WTC11 (cell line): Measurements from ENCODE around the gene MTHFS. TPM values are rescaled to one million over a fixed set of nuclear protein-coding genes. Genes with fewer than 3 reads are reported as not detected.

Source experiments
- ATAC-seq: fragments of 200-7000 bp; cut with Tn5 transposase; 2 replicates; pipeline ENCODE4 v1.10.0; 2021; ENCODE audit warnings: mild to moderate bottlenecking, moderate library complexity
- CTCF ChIA-PET: fragments of 300-600 bp; sonication (Branson Sonifier 250); formaldehyde crosslinking; loops from one replicate; lab custom pipeline; 2021; ENCODE audit warnings: antibody characterized with exemption; lab: Charles Lee
- POLR2A ChIA-PET: fragments of 350-600 bp; sonication (Branson Sonifier 250); formaldehyde crosslinking; loops from one replicate; lab custom pipeline; 2021; ENCODE audit warnings: antibody characterized with exemption; lab: Charles Lee
- DNase-seq: peaks from one replicate; pipeline ENCODE4 v3.0.0; 2021; ENCODE audit warnings: low spot score
- H3K27ac Mint-ChIP-seq: 2 replicates; pipeline ENCODE4 v1.8.0; 2021; ENCODE audit warnings: mixed read lengths
- H3K27me3 Mint-ChIP-seq: 2 replicates; pipeline ENCODE4 v1.8.0; 2021; ENCODE audit warnings: low read depth, mild to moderate bottlenecking, moderate library complexity, mixed read lengths
- H3K36me3 Mint-ChIP-seq: 2 replicates; pipeline ENCODE4 v1.8.0; 2021; ENCODE audit warnings: mixed read lengths
- H3K4me1 Mint-ChIP-seq: 2 replicates; pipeline ENCODE4 v1.8.0; 2022; ENCODE audit warnings: mixed read lengths
- H3K4me3 Mint-ChIP-seq: 2 replicates; pipeline ENCODE4 v1.8.0; 2021; ENCODE audit warnings: mild to moderate bottlenecking, moderate library complexity, mixed read lengths
- H3K9me3 Mint-ChIP-seq: 2 replicates; pipeline ENCODE4 v1.8.0; 2021; ENCODE audit warnings: mixed read lengths
- ATF6 ChIP-seq: sonication (generic); formaldehyde crosslinking; IDR thresholded peaks from 2 replicates; pipeline ENCODE4 v1.8.1; 2023; ENCODE audit warnings: mild to moderate bottlenecking, missing genetic modification reagents
- E2F1 ChIP-seq: sonication (generic); formaldehyde crosslinking; IDR thresholded peaks from 2 replicates; pipeline ENCODE4 v1.8.0; 2022; ENCODE audit warnings: mild to moderate bottlenecking, missing genetic modification reagents
- E2F4 ChIP-seq: sonication (generic); formaldehyde crosslinking; IDR thresholded peaks from 2 replicates; pipeline ENCODE4 v1.8.1; 2022; ENCODE audit warnings: low read depth, mild to moderate bottlenecking, moderate library complexity, missing genetic modification reagents, borderline replicate concordance
- GABPB1 ChIP-seq: sonication (generic); formaldehyde crosslinking; IDR thresholded peaks from 2 replicates; pipeline ENCODE4 v1.8.1; 2023; ENCODE audit warnings: mild to moderate bottlenecking, missing genetic modification reagents
- NFATC4 ChIP-seq: fragments of 250-450 bp; sonication (Bioruptor Pico); IDR thresholded peaks from 2 replicates; pipeline ENCODE4 v1.9.0; 2021; ENCODE audit warnings: mild to moderate bottlenecking
- NFYB ChIP-seq: sonication (generic); formaldehyde crosslinking; conservative IDR thresholded peaks from 2 replicates; pipeline ENCODE4 v1.8.0; 2022; ENCODE audit warnings: low read depth, missing genetic modification reagents
- PREB ChIP-seq: sonication (generic); formaldehyde crosslinking; IDR thresholded peaks from 2 replicates; pipeline ENCODE4 v1.8.1; 2022; ENCODE audit warnings: mild to moderate bottlenecking, missing genetic modification reagents, moderate library complexity, borderline replicate concordance
- SMAD3 ChIP-seq: sonication (generic); formaldehyde crosslinking; IDR thresholded peaks from 2 replicates; pipeline ENCODE4 v1.8.0; 2022; ENCODE audit warnings: missing genetic modification reagents, mild to moderate bottlenecking, borderline replicate concordance
- TEAD1 ChIP-seq: sonication (generic); formaldehyde crosslinking; IDR thresholded peaks from 2 replicates; pipeline ENCODE4 v1.8.0; 2022; ENCODE audit warnings: mild to moderate bottlenecking, missing genetic modification reagents
- ZNF416 ChIP-seq: fragments of 250-450 bp; sonication (Bioruptor Pico); IDR thresholded peaks from 2 replicates; pipeline ENCODE4 v1.9.0; 2021; ENCODE audit warnings: mild to moderate bottlenecking, inconsistent platforms
- ZNF532 ChIP-seq: fragments of 250-450 bp; sonication (Bioruptor Pico); IDR thresholded peaks from 2 replicates; pipeline ENCODE4 v1.9.0; 2021; ENCODE audit warnings: mild to moderate bottlenecking, borderline replicate concordance
- total RNA-seq: library from RNA; stranded (reverse); gene quantifications from 3 replicates; pipeline ENCODE4 v1.2.3, GENCODE V29; 2021

Gene MTHFS
- total RNA-seq, 1 experiment from 2014 or later = 24.8 TPM

GRCh38 chr15:79875213-79875612 is 21.6 kb downstream of the MTHFS start (continued):
- TF ChIP-seq PREB (CRISPR knock-in tag) = no peak

GRCh38 chr15:79874242-79874641 is 22.6 kb downstream of the MTHFS start:
- POLR2A ChIA-PET = no interaction called here
- no peaks in the 10 kb centered on the region for H3K4me1 Mint-ChIP-seq

More at GRCh38 chr15:79874242-79874641, 22.6 kb downstream of the MTHFS start:
- H3K9me3 Mint-ChIP-seq = peaks cover 67% of the 10 kb centered on the region
- H3K36me3 Mint-ChIP-seq = peaks cover 75% of the 10 kb centered on the region
- no peak for DNase-seq
- no peak overlapping the region for H3K4me3 Mint-ChIP-seq
- no peak overlapping the region for H3K27ac Mint-ChIP-seq
- TF ChIP-seq SMAD3 (CRISPR knock-in tag) = no peak
- TF ChIP-seq NFATC4 (CRISPR knock-in tag) = no peak
- TF ChIP-seq E2F4 (CRISPR knock-in tag) = no peak
- no peak for TF ChIP-seq ZNF532 (CRISPR knock-in tag)
- no peak for TF ChIP-seq TEAD1 (CRISPR knock-in tag)
- no peak for TF ChIP-seq E2F1
- TF ChIP-seq PREB (CRISPR knock-in tag) = no peak
- TF ChIP-seq GABPB1 (CRISPR knock-in tag) = no peak
- no peak for TF ChIP-seq ATF6 (CRISPR knock-in tag)
- TF ChIP-seq ZNF416 (CRISPR knock-in tag) = no peak
- no peak for TF ChIP-seq NFYB
- no peak for ATAC-seq
- CTCF ChIA-PET = interaction anchor here (1.6 to 1.9 kb wide), 2 partner anchors 21 to 24 kb away, joined by 4 to 10 read pairs; no protein-coding TSS in a partner anchor
- peaks cover 7% of the 10 kb centered on the region; the same call in 1 of the 2 replicates for H3K27me3 Mint-ChIP-seq
